Gastroesophageal sphincter (tissue), 4 donors: ENCODE results near the gene MAMSTR. TPM values are rescaled to one million over a fixed set of nuclear protein-coding genes. Genes with fewer than 3 reads are reported as not detected.

ENCODE experiments used
- ATAC-seq: fragments of 150-250 bp; one replicate; pipeline ENCODE4 v1.9.1; 2016; ENCODE audit warnings: mild to moderate bottlenecking, moderate library complexity
- H3K27ac ChIP-seq, 4 donors: fragments of 200-600 bp; sonication (generic) in 3 of 4; 1 replicate in 3 of 4; 2 replicates in 1 of 4; pipeline ENCODE4 v1.5.1; 2016 to 2019
- H3K27me3 ChIP-seq: fragments of 200-600 bp; sonication (generic); one replicate; pipeline ENCODE4 v1.5.1; 2019
- H3K36me3 ChIP-seq, 2 donors: fragments of 200-600 bp; sonication (generic); one replicate each; pipeline ENCODE4 v1.5.1; 2019; ENCODE audit warnings: control low read depth in 1 of 2
- H3K4me1 ChIP-seq, 3 donors: fragments of 200-600 bp; sonication (generic); 1 replicate in 2 of 3; 2 replicates in 1 of 3; pipeline ENCODE4 v1.5.1; 2016 to 2019; ENCODE audit warnings: control low read depth in 2 of 3
- H3K4me3 ChIP-seq, 2 donors: fragments of 200-600 bp; sonication (generic); one replicate each; pipeline ENCODE4 v1.5.1; 2019; ENCODE audit warnings: mild to moderate bottlenecking in 1 of 2, moderate library complexity in 1 of 2
- H3K9me3 ChIP-seq, 3 donors: fragments of 200-600 bp; sonication (generic); one replicate each; pipeline ENCODE4 v1.5.1; 2017 to 2019; ENCODE audit warnings: control low read depth in 2 of 3
- CTCF ChIP-seq, 4 experiments: fragments of 200-600 bp in 2 of 4; fragments of 450-650 bp in 2 of 4; sonication (generic) in 1 of 4; IDR thresholded peaks; one replicate each; pipeline ENCODE4 v1.5.1; 2017 to 2019; ENCODE audit warnings: antibody characterized with exemption in 4 of 4, mild to moderate bottlenecking in 2 of 4, moderate library complexity in 2 of 4
- EP300 ChIP-seq: sonication (generic); formaldehyde crosslinking; IDR thresholded peaks from one replicate; pipeline ENCODE4 v1.6.1; 2017; ENCODE audit warnings: antibody characterized with exemption, mild to moderate bottlenecking
- POLR2A ChIP-seq, 2 donors: fragments of 450-650 bp; IDR thresholded peaks; one replicate each; pipeline ENCODE4 v1.6.1; 2017; ENCODE audit warnings: antibody characterized with exemption in 2 of 2, mild to moderate bottlenecking in 2 of 2, moderate library complexity in 1 of 2
- POLR2AphosphoS5 ChIP-seq: sonication (generic); formaldehyde crosslinking; IDR thresholded peaks from one replicate; pipeline ENCODE4 v1.6.1; 2017; ENCODE audit warnings: antibody characterized with exemption
- WGBS, 2 donors: methylation state at CpG; one replicate each; pipeline ENCODE4 v1.1.5; 2018; ENCODE audit warnings: low coverage in 1 of 2; 5-methylcytosine and 5-hydroxymethylcytosine counted together
- total RNA-seq, 4 donors: library from RNA; depleted of rRNA; stranded (reverse); fragments of >200 nt; gene quantifications; one replicate each; pipeline ENCODE4 v1.1.0, GENCODE V29; 2016

The MAMSTR gene
- total RNA-seq, 4 donors from 2014 or later = 0.25 to 3.7 (median 1.3) TPM

GRCh38 chr19:48713041-48713863 is 6.3 kb downstream of the MAMSTR start:
- Histone ChIP-seq H3K27me3 (no peaks in the 10 kb centered on the region), H3K4me3 (peak overlapping the region; percentile 63 to 65), H3K27ac (peak overlapping the region in 3 of 4 donors; percentile 80 to 89 (median 82)), H3K9me3 (no peaks in the 10 kb centered on the region), H3K4me1 (peaks cover 0 to 50% (median 32%) of the 10 kb centered on the region in 3 donors), H3K36me3 (no peaks in the 10 kb centered on the region)
- WGBS, 2 donors = 23 to 33% methylated on average over 8 to 13 of the region's 25 CpGs
- no peak for ATAC-seq
- TF ChIP-seq EP300 = no peak
- TF ChIP-seq POLR2AphosphoS5 = no peak
- TF ChIP-seq CTCF (IDR thresholded peaks at IDR 0.05) = no peak

- peaks cover 0 to 10% of the 10 kb centered on the region in 2 donors for H3K36me3 ChIP-seq
- H3K27me3 ChIP-seq = no peaks in the 10 kb centered on the region
- TF ChIP-seq CTCF (IDR thresholded peaks at IDR 0.05) = no peak
- no peak for TF ChIP-seq POLR2A (IDR thresholded peaks at IDR 0.05)
- no peak for TF ChIP-seq EP300
- no peak overlapping the region for H3K4me3 ChIP-seq
- no peak for ATAC-seq
- H3K4me1 ChIP-seq = peaks cover 0 to 31% (median 22%) of the 10 kb centered on the region in 3 donors
- WGBS, 2 donors = 65 to 80% methylated on average over 2 of the region's 4 CpGs
- no peak overlapping the region for H3K27ac ChIP-seq
- H3K9me3 ChIP-seq = no peaks in the 10 kb centered on the region
These were observed 8.3 kb downstream of the MAMSTR start for GRCh38 chr19:48711106-48711662.

- H3K27me3 ChIP-seq = no peaks in the 10 kb centered on the region
- peaks cover 0 to 18% of the 10 kb centered on the region in 2 donors for H3K36me3 ChIP-seq
- H3K9me3 ChIP-seq = no peaks in the 10 kb centered on the region
- H3K4me3 ChIP-seq = no peak overlapping the region
- TF ChIP-seq CTCF (IDR thresholded peaks at IDR 0.05) (no peak), POLR2AphosphoS5 (no peak), POLR2A (IDR thresholded peaks at IDR 0.05) (no peak), EP300 (no peak)
- no peak for ATAC-seq
- peaks cover 0 to 10% (median 7%) of the 10 kb centered on the region in 3 donors for H3K4me1 ChIP-seq
- no peak overlapping the region for H3K27ac ChIP-seq
- 26 to 33% methylated on average over 5 to 7 of the region's 11 CpGs for WGBS, 2 donors
These were observed 11.1 kb downstream of the MAMSTR start for GRCh38 chr19:48708471-48708870.

- no peaks in the 10 kb centered on the region for H3K9me3 ChIP-seq
- no peak overlapping the region for H3K4me3 ChIP-seq
- TF ChIP-seq CTCF (IDR thresholded peaks at IDR 0.05) (no peak), POLR2AphosphoS5 (no peak), EP300 (no peak), POLR2A (IDR thresholded peaks at IDR 0.05) (no peak)
- H3K27ac ChIP-seq = no peak overlapping the region
- H3K4me1 ChIP-seq = no peaks in the 10 kb centered on the region
- no peak for ATAC-seq
- H3K36me3 ChIP-seq = peaks cover 0 to 41% of the 10 kb centered on the region in 2 donors
- WGBS, 2 donors = 35% methylated on average over 2 of the region's 2 CpGs; no CpG with 5 or more reads in 1 of the 2 donors
- H3K27me3 ChIP-seq = no peaks in the 10 kb centered on the region
These were observed 14.1 kb downstream of the MAMSTR start for GRCh38 chr19:48705431-48705830.
